D721Med (cell line): Measurements from ENCODE around the gene PTPRU.

Experiments used
- DNase-seq: peaks from one replicate; pipeline ENCODE4 v3.0.0; 2011; ENCODE audit warnings: low spot score; ENCODE audit not compliant: insufficient read length
- FAIRE-seq: peaks from 2 replicates; lab custom pipeline; 2011; peaks lifted over from hg19 to GRCh38; lab: Jason Lieb, UNC
- TF ChIP-seq, protein P1 (sequence below): IDR thresholded peaks from 2 replicates; pipeline ENCODE4 v1.5.1; 2012; ENCODE audit warnings: mild to moderate bottlenecking, control low read depth; ENCODE audit not compliant: insufficient read depth; ENCODE audit errors: missing control alignments

The PTPRU gene

DNA sequence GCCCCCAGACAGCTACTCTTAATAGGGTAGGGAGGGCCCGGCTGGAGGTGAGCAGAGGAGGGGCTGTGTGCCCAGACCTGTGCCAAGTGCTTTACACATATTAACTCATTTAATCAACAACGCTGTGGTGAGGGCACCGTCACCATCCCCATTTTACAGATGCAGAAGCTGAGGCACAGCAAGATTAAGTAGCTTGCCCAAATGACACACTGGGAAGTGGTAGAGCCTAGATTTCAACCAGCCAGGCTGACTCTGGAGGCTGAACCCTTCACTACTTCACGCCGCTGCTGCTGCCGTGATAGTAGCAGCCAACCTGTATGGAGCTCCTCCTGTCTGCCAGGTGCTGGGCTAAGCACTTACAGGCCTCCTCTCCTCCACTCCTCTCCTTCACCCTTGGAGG, 127.2 kb downstream of the PTPRU start:
- DNase-seq (no peak), FAIRE-seq (no peak)
- TF ChIP-seq, protein P1, sequence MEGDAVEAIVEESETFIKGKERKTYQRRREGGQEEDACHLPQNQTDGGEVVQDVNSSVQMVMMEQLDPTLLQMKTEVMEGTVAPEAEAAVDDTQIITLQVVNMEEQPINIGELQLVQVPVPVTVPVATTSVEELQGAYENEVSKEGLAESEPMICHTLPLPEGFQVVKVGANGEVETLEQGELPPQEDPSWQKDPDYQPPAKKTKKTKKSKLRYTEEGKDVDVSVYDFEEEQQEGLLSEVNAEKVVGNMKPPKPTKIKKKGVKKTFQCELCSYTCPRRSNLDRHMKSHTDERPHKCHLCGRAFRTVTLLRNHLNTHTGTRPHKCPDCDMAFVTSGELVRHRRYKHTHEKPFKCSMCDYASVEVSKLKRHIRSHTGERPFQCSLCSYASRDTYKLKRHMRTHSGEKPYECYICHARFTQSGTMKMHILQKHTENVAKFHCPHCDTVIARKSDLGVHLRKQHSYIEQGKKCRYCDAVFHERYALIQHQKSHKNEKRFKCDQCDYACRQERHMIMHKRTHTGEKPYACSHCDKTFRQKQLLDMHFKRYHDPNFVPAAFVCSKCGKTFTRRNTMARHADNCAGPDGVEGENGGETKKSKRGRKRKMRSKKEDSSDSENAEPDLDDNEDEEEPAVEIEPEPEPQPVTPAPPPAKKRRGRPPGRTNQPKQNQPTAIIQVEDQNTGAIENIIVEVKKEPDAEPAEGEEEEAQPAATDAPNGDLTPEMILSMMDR, result no peak

DNA sequence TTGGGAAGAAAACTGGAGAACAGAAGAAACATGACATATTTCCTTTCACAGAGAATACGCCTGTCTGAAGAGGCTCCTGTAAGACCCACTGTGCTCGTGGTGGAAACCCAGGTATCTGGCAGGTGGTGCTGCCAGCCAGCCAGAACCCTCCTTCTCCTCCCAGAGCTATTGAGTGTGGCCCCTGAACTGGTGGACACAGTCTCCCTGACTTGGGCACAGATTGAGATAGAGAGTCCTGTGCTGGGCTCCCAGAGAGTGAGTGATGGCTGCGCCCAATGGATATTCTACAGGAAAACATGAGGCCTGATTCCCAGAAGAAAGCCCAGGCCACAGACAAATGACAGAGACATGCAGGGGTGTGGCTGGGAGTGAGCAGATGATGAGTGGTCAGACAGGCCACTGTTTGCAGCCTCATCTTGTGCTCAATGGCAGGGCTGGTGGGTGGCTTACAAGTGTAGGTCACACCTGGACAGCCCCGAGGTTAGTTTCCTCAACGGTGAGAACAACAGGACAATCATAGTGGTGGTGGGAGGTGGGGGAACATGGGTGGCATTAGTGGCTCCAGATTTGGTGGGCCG, 127.9 kb downstream of the PTPRU start:
- no peak for FAIRE-seq
- TF ChIP-seq, protein P1, result no peak
- no peak for DNase-seq

DNA sequence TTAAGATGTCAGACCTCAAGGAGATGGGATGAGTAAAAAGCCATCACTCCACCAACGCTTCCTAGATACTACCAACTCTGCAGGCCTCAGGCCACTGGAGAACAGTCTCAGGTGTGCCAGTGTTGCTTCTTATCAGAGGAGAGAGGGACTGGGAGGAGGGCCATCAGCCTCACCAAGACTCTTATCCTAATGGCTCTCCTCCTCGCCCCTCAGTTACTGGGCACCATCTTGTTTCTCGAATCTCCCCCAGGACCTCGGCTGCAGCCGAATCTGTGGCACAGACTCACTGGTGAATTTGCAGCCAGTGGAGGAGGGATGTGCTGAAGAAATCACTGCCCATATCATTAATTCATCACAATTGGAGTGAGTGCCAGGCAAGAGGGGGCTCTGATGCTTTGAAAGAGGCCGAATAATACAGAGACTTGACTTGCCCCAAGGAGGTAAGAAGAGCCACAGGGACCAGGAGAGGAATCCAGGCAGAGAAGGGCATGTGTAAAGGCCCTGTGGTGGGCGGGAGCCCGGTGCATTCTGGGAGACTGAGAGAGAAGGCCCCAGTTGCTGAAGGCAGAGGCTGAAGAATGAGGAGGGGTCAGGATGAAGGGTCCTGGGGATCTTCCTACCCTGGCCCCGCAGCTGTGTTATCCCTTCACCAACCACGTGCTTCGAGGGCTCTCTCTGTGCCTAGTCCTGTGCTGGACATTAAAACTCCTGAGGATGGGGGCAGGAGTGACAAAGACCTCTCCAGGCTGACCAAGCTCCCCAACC, 129.8 kb downstream of the PTPRU start:
- no peak for FAIRE-seq
- DNase-seq, result no peak
- TF ChIP-seq, protein P1, result no peak

DNA sequence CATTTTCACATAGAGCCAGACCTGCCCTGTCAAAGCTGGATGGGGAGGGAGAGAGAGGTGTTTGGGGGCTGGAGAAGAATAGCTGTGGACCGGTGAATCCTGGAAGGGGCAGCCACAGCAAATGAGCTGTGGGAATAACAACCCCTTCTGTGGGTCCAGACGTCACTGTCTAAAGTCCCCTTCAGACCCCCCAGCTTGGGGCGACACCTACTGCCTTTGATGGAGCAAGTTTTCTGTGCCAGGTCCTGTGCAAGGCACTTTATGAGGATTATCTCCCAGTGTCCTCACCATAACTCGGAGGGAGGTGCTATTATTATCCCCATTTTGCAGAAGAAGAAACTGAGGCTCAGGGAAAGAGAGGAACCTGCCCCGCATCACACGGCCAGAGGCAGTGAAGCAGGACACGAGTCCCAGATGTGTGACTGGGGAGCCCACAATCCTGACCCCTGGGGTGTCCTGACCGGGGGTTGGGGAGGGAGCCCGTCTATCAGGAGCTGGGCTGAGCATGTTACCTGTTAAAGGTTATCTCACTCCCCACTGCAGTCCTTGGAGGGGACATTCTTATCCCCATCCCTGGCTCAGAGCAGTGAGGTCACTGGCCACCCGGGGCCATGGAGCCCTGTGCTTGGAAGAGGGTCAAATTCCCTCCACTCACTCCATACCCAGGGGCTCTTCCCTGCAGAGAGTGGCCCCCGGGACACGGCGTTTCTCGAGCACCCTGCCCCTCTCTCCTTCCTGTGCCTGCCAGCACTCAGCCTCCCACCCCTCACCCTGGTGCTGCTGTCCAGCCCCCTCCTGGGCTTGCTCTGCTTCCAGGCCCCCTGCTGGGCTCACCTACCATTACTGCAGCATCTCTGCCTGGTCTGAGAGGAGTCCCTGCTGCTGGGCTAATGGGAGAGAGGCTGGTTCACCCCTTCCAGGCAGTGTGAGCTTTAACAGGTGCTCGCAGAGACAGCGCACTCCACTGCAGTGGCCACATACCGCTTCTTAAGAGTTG, 132.9 kb downstream of the PTPRU start:
- FAIRE-seq (no peak), DNase-seq (no peak)
- TF ChIP-seq, protein P1, result no peak

DNA sequence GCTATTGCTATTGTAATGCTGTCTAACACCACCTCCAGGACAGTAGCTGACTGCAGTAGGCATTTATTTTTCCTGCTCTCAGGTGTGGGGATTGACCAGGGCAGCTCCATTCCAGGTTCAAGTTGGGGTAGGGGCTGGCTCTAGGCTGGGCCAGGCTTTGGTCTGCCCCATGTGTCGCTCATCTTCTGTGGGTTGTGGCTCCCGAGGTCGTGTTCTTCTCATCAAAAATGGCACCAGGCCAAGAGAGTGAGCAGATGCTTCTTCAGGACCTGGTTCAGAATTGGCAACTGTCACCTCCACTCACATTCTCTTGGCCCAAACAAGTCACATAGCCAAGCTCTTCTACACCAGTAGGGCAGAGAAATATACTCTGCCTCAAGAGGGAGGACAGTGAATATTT, 133.7 kb downstream of the PTPRU start:
- FAIRE-seq, result no peak
- TF ChIP-seq, protein P1, result no peak

DNA sequence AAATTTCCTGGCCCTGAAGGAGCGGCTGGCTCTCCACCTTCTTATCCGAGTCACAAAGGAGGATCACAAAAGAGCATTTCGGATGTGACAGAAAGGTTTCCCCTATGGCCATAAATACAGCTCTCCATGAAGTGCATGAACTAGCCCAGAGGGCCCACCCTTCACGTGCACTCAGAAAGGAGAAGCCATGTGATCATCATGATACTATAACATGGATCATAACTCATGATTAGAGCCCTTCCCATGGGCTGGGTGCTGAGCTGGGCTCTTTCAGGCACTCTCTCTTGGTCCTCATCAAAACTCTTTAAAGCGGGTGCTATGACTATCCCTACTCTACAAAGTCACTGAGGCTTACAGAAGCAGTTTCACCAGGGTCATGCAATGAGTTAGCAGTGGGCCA, 135.0 kb downstream of the PTPRU start:
- DNase-seq, result no peak
- TF ChIP-seq, protein P1, result no peak
- no peak for FAIRE-seq

More for the DNA sequence above, 133.7 kb downstream of the PTPRU start:
- no peak for DNase-seq
